Gastrocnemius medialis (tissue), 4 donors: ENCODE data around the gene CTSG.

Source experiments
- CTCF ChIP-seq, 5 experiments: fragments of 450-650 bp in 3 of 5; fragments of 200-600 bp in 2 of 5; sonication (generic) in 2 of 5; IDR thresholded peaks in 4 of 5; conservative IDR thresholded peaks in 1 of 5; 1 replicate in 4 of 5; 2 replicates in 1 of 5; pipeline ENCODE4 v1.5.1; 2016 to 2019; ENCODE audit warnings: antibody characterized with exemption in 5 of 5, mild to moderate bottlenecking in 3 of 5, moderate library complexity in 3 of 5
- POLR2A ChIP-seq, 2 donors: fragments of 450-650 bp; IDR thresholded peaks; one replicate each; pipeline ENCODE4 v1.6.1; 2017; ENCODE audit warnings: antibody characterized with exemption in 2 of 2, mild to moderate bottlenecking in 2 of 2, moderate library complexity in 2 of 2

GRCh38 chr14:24576771-24577170 lies 721 bp upstream of the CTSG start:
- no peak for TF ChIP-seq CTCF (IDR thresholded peaks at IDR 0.05 in 4 of 5, conservative IDR thresholded peaks at IDR 0.05 in 1 of 5)
- TF ChIP-seq POLR2A (IDR thresholded peaks at IDR 0.05), result no peak
